H1 (cell line): Measurements from ENCODE around the gene BROX. TPM values are rescaled to one million over a fixed set of nuclear protein-coding genes. Genes with fewer than 3 reads are reported as not detected.

ENCODE experiments used
- CBX5 ChIP-seq: fragments of 300-800, 300-1000 bp; sonication (generic); IDR thresholded peaks from 2 replicates; pipeline ENCODE4 v1.7.1; 2016; ENCODE audit warnings: antibody characterized with exemption, low read length, low read depth
- CHD2 ChIP-seq: IDR thresholded peaks from 2 replicates; pipeline ENCODE4 v1.6.1; 2012; ENCODE audit warnings: low read length, improper control_type of control experiment
- GABPA ChIP-seq: IDR thresholded peaks from 2 replicates; pipeline ENCODE4 v1.6.1; 2011; ENCODE audit warnings: mild to moderate bottlenecking, low read length, moderate library complexity, borderline replicate concordance; ENCODE audit not compliant: insufficient read depth
- RAD21 ChIP-seq, 2 experiments: IDR thresholded peaks in 1 of 2; conservative IDR thresholded peaks in 1 of 2; 2 replicates each; pipeline ENCODE4 v1.6.1; 2011; ENCODE audit warnings: low read depth in 2 of 2, low read length in 2 of 2, improper control_type of control experiment in 1 of 2, inconsistent platforms in 1 of 2, mild to moderate bottlenecking in 1 of 2, moderate library complexity in 1 of 2
- RFX5 ChIP-seq: IDR thresholded peaks from 2 replicates; pipeline ENCODE4 v1.6.1; 2011; ENCODE audit warnings: low read depth, low read length, improper control_type of control experiment, borderline replicate concordance
- RNF2 ChIP-seq: fragments of 200-900, 300-1000 bp; sonication (generic); IDR thresholded peaks from 2 replicates; pipeline ENCODE4 v1.7.1; 2016; ENCODE audit warnings: borderline replicate concordance, low read depth, mild to moderate bottlenecking, antibody characterized with exemption, low read length; ENCODE audit not compliant: poor library complexity, severe bottlenecking; ENCODE audit errors: missing control alignments
- polyA plus RNA-seq, 7 experiments: library from polyadenylated mRNA; depleted of rRNA in 3 of 7; stranded (reverse) in 5 of 7; unstranded in 2 of 7; fragments of >200 nt in 5 of 7; fragments of 200-250 nt in 2 of 7; gene quantifications; 1 replicate in 5 of 7; 2 replicates in 1 of 7; 4 replicates in 1 of 7; pipeline versions ENCODE4 v1.2.1 to v1.2.3, GENCODE V29; 2011 to 2013; ENCODE audit warnings: missing spikeins in 2 of 7, mixed read lengths in 2 of 7
- total RNA-seq: library from RNA; stranded (reverse); fragmentation: NEBNext Ultra II Directional; extraction: Animal tissue kit (Norgen Biotek cat#: 25700); gene quantifications from 2 replicates; pipeline ENCODE4 v1.2.1, GENCODE V29; 2021
- TF ChIP-seq, protein P1 (sequence below): fragments of 300-600 bp; sonication (generic); IDR thresholded peaks from 2 replicates; pipeline ENCODE4 v1.7.1; 2012; ENCODE audit warnings: low read length, moderate library complexity, mild to moderate bottlenecking, inconsistent platforms; ENCODE audit not compliant: insufficient replicate concordance

The BROX gene
- total and polyA plus RNA-seq, 2 of the 8 experiments (the other 6 are each of a cell fraction or from before 2014, with no cell fraction given) = 3.8 to 26.7 TPM

DNA sequence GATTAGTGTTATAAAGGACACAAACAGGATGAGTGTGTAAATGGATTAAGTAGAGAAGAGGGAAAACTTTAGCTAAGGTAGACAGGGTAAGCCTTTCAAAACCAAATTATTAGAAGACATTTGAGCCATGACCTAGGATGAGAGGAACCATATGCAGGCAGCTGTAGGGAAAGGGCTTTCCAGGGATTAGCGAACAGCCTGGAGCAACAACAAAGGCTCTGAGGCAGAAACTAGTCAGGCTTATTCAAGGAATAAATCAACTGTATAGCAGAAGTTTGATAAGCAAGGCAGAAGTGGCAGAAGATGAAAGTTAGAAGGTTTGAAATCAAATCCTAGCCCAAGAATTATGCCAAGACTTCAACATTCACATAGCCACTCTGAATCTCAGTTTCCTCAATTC is 21.3 kb upstream of the BROX start (continued):
- TF ChIP-seq, protein P1, sequence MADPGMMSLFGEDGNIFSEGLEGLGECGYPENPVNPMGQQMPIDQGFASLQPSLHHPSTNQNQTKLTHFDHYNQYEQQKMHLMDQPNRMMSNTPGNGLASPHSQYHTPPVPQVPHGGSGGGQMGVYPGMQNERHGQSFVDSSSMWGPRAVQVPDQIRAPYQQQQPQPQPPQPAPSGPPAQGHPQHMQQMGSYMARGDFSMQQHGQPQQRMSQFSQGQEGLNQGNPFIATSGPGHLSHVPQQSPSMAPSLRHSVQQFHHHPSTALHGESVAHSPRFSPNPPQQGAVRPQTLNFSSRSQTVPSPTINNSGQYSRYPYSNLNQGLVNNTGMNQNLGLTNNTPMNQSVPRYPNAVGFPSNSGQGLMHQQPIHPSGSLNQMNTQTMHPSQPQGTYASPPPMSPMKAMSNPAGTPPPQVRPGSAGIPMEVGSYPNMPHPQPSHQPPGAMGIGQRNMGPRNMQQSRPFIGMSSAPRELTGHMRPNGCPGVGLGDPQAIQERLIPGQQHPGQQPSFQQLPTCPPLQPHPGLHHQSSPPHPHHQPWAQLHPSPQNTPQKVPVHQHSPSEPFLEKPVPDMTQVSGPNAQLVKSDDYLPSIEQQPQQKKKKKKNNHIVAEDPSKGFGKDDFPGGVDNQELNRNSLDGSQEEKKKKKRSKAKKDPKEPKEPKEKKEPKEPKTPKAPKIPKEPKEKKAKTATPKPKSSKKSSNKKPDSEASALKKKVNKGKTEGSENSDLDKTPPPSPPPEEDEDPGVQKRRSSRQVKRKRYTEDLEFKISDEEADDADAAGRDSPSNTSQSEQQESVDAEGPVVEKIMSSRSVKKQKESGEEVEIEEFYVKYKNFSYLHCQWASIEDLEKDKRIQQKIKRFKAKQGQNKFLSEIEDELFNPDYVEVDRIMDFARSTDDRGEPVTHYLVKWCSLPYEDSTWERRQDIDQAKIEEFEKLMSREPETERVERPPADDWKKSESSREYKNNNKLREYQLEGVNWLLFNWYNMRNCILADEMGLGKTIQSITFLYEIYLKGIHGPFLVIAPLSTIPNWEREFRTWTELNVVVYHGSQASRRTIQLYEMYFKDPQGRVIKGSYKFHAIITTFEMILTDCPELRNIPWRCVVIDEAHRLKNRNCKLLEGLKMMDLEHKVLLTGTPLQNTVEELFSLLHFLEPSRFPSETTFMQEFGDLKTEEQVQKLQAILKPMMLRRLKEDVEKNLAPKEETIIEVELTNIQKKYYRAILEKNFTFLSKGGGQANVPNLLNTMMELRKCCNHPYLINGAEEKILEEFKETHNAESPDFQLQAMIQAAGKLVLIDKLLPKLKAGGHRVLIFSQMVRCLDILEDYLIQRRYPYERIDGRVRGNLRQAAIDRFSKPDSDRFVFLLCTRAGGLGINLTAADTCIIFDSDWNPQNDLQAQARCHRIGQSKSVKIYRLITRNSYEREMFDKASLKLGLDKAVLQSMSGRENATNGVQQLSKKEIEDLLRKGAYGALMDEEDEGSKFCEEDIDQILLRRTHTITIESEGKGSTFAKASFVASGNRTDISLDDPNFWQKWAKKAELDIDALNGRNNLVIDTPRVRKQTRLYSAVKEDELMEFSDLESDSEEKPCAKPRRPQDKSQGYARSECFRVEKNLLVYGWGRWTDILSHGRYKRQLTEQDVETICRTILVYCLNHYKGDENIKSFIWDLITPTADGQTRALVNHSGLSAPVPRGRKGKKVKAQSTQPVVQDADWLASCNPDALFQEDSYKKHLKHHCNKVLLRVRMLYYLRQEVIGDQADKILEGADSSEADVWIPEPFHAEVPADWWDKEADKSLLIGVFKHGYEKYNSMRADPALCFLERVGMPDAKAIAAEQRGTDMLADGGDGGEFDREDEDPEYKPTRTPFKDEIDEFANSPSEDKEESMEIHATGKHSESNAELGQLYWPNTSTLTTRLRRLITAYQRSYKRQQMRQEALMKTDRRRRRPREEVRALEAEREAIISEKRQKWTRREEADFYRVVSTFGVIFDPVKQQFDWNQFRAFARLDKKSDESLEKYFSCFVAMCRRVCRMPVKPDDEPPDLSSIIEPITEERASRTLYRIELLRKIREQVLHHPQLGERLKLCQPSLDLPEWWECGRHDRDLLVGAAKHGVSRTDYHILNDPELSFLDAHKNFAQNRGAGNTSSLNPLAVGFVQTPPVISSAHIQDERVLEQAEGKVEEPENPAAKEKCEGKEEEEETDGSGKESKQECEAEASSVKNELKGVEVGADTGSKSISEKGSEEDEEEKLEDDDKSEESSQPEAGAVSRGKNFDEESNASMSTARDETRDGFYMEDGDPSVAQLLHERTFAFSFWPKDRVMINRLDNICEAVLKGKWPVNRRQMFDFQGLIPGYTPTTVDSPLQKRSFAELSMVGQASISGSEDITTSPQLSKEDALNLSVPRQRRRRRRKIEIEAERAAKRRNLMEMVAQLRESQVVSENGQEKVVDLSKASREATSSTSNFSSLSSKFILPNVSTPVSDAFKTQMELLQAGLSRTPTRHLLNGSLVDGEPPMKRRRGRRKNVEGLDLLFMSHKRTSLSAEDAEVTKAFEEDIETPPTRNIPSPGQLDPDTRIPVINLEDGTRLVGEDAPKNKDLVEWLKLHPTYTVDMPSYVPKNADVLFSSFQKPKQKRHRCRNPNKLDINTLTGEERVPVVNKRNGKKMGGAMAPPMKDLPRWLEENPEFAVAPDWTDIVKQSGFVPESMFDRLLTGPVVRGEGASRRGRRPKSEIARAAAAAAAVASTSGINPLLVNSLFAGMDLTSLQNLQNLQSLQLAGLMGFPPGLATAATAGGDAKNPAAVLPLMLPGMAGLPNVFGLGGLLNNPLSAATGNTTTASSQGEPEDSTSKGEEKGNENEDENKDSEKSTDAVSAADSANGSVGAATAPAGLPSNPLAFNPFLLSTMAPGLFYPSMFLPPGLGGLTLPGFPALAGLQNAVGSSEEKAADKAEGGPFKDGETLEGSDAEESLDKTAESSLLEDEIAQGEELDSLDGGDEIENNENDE = no peak
- TF ChIP-seq CBX5 (no peak), RFX5 (no peak), RNF2 (no peak), GABPA (no peak), RAD21 (IDR thresholded peaks at IDR 0.05 in 1 of 2, conservative IDR thresholded peaks at IDR 0.05 in 1 of 2; ENCODE audit: low read depth in 2 of 2, low read length in 2 of 2) (no peak), CHD2 (no peak)
